ENCODE results near the gene MCF2L2.
A peak's percentile ranks its signal among the peaks of the same experiment; 100 is the strongest.

MCF2L2 gene

GRCh38 chr3:183163563-183163962, 264.9 kb downstream of the MCF2L2 start:
- DNase-seq (ENCODE audit: low spot score) = no peak

GRCh38 chr3:183161552-183162336, 266.7 kb downstream of the MCF2L2 start:
- no peak for DNase-seq (ENCODE audit: low spot score)

GRCh38 chr3:183160616-183161015, 267.8 kb downstream of the MCF2L2 start:
- no peak for DNase-seq (ENCODE audit: low spot score)

GRCh38 chr3:183159333-183159732, 269.1 kb downstream of the MCF2L2 start:
- no peak for DNase-seq (ENCODE audit: low spot score)

GRCh38 chr3:183158551-183159006, 269.8 kb downstream of the MCF2L2 start:
- DNase-seq (ENCODE audit: low spot score) = peak; percentile 21

- no peak for DNase-seq (ENCODE audit: low spot score)
Measured at GRCh38 chr3:183158113-183158512, 270.3 kb downstream of the MCF2L2 start.

- DNase-seq (ENCODE audit: low spot score) = no peak
Measured at GRCh38 chr3:183156266-183156665, 272.2 kb downstream of the MCF2L2 start.

GRCh38 chr3:183155499-183155898, 272.9 kb downstream of the MCF2L2 start:
- no peak for DNase-seq (ENCODE audit: low spot score)

- DNase-seq (ENCODE audit: low spot score) = no peak
Measured at GRCh38 chr3:183153210-183153950, 275.0 kb downstream of the MCF2L2 start.

- DNase-seq (ENCODE audit: low spot score) = no peak
Measured at GRCh38 chr3:183151821-183152351, 276.5 kb downstream of the MCF2L2 start.

GRCh38 chr3:183151086-183151485, 277.3 kb downstream of the MCF2L2 start:
- no peak for DNase-seq (ENCODE audit: low spot score)

- DNase-seq (ENCODE audit: low spot score) = peak; percentile 19
Measured at GRCh38 chr3:183149915-183150750, 278.3 kb downstream of the MCF2L2 start.

- no peak for DNase-seq (ENCODE audit: low spot score)
Measured at GRCh38 chr3:183148056-183148455, 280.4 kb downstream of the MCF2L2 start.

GRCh38 chr3:183144363-183144762, 284.1 kb downstream of the MCF2L2 start:
- no peak for DNase-seq (ENCODE audit: low spot score)

GRCh38 chr3:183142199-183142598, 286.2 kb downstream of the MCF2L2 start:
- no peak for DNase-seq (ENCODE audit: low spot score)

GRCh38 chr3:183134844-183135243, 293.6 kb downstream of the MCF2L2 start:
- no peak for DNase-seq (ENCODE audit: low spot score)

- DNase-seq (ENCODE audit: low spot score) = no peak
Measured at GRCh38 chr3:183132409-183132808, 296.0 kb downstream of the MCF2L2 start.

GRCh38 chr3:183131735-183132134, 296.7 kb downstream of the MCF2L2 start:
- DNase-seq (ENCODE audit: low spot score) = peak; percentile 29

GRCh38 chr3:183131186-183131725, 297.2 kb downstream of the MCF2L2 start:
- DNase-seq (ENCODE audit: low spot score) = no peak

GRCh38 chr3:183129243-183129642, 299.2 kb downstream of the MCF2L2 start:
- no peak for DNase-seq (ENCODE audit: low spot score)

GRCh38 chr3:183128709-183129108, 299.7 kb downstream of the MCF2L2 start:
- no peak for DNase-seq (ENCODE audit: low spot score)
